T-helper 2 cell treated with Interferon-gamma antibody and Interleukin-4, amounts not matched to agents 100 ng/mL and 5 ng/mL, for 36 hours (primary cell): ENCODE results near the gene CCSER2. TPM values are rescaled to one million over a fixed set of nuclear protein-coding genes. Genes with fewer than 3 reads are reported as not detected.
"Not testable (repeated sequence)": the region's sequence is repeated elsewhere in the genome, so short reads cannot be mapped to it uniquely, and the experiment has no call there.

Source experiments
- intact Hi-C: fragments of 100-400 bp; cut with micrococcal nuclease; formaldehyde crosslinking; loops from one replicate; pipeline ENCODE4 v1.15.1; 2023
- total RNA-seq: library from RNA; stranded (reverse); gene quantifications from 2 replicates; pipeline ENCODE4 v1.2.3, GENCODE V29; 2022

The CCSER2 gene
- total RNA-seq, 1 donor from 2014 or later, result 67.2 TPM

- intact Hi-C loops, result no loop called here
Observed at GRCh38 chr10:84519235-84519634, 190.8 kb downstream of the CCSER2 start.

- intact Hi-C loops, result no loop called here
Observed at GRCh38 chr10:84521013-84521412, 192.6 kb downstream of the CCSER2 start.

GRCh38 chr10:84521468-84521867, 193.1 kb downstream of the CCSER2 start:
- intact Hi-C loops, result no loop called here

GRCh38 chr10:84522612-84523462, 194.4 kb downstream of the CCSER2 start:
- intact Hi-C loops, result no loop called here

GRCh38 chr10:84523526-84523925, 195.1 kb downstream of the CCSER2 start:
- intact Hi-C loops, result no loop called here

- intact Hi-C loops, result no loop called here
Observed at GRCh38 chr10:84524435-84524834, 196.0 kb downstream of the CCSER2 start.

GRCh38 chr10:84525120-84525806, 196.9 kb downstream of the CCSER2 start:
- intact Hi-C loops, result no loop called here

- intact Hi-C loops, result not testable (repeated sequence)
Observed at GRCh38 chr10:84525807-84526182, 197.4 kb downstream of the CCSER2 start.

GRCh38 chr10:84527386-84527785, 199.0 kb downstream of the CCSER2 start:
- intact Hi-C loops, result not testable (repeated sequence)

GRCh38 chr10:84528526-84528925, 200.1 kb downstream of the CCSER2 start:
- intact Hi-C loops, result not testable (repeated sequence)

GRCh38 chr10:84530724-84531325, 202.4 kb downstream of the CCSER2 start:
- intact Hi-C loops, result no loop called here

GRCh38 chr10:84531396-84531795, 203.0 kb downstream of the CCSER2 start:
- intact Hi-C loops, result no loop called here

GRCh38 chr10:84534168-84534567, 205.8 kb downstream of the CCSER2 start:
- intact Hi-C loops, result no loop called here

GRCh38 chr10:84537447-84537931, 209.1 kb downstream of the CCSER2 start:
- intact Hi-C loops, result loop anchor here (1.0 to 2.0 kb wide), 5 partner anchors 107 to 389 kb away; no protein-coding TSS in a partner anchor

- intact Hi-C loops, result no loop called here
Observed at GRCh38 chr10:84538036-84538435, 209.6 kb downstream of the CCSER2 start.

- intact Hi-C loops, result no loop called here
Observed at GRCh38 chr10:84539216-84539615, 210.8 kb downstream of the CCSER2 start.

GRCh38 chr10:84540022-84540616, 211.7 kb downstream of the CCSER2 start:
- intact Hi-C loops, result loop anchor here (1.0 kb wide), 1 partner anchor 1837 kb away; no protein-coding TSS in a partner anchor

- intact Hi-C loops, result loop anchor here (1.0 kb wide), 1 partner anchor 1837 kb away; no protein-coding TSS in a partner anchor
Observed at GRCh38 chr10:84540617-84541288, 212.4 kb downstream of the CCSER2 start.

- intact Hi-C loops, result no loop called here
Observed at GRCh38 chr10:84541289-84541637, 212.9 kb downstream of the CCSER2 start.

GRCh38 chr10:84542522-84543490, 214.4 kb downstream of the CCSER2 start:
- intact Hi-C loops, result no loop called here
